ENCODE measurements around the gene TMEM127. TPM values are rescaled to one million over a fixed set of nuclear protein-coding genes. Genes with fewer than 3 reads are reported as not detected.

Gene TMEM127
- total RNA-seq, 1 experiment from 2014 or later = 25.3 TPM

- ChIA-PET RAD21 (ENCODE audit: low non-redundant PET in 1 of 2, low total read pairs in 2 of 2, uncharacterized antibody in 2 of 2, unreplicated experiment in 2 of 2) (no interaction called here), POLR2A (interaction anchor here (1.4 kb wide), 1 partner anchor 13 kb away, joined by 6 read pairs; no protein-coding TSS in a partner anchor), CTCF (no interaction called here)
- Histone ChIP-seq H3K9me3 (ENCODE audit: control insufficient read depth in 1 of 2, insufficient read depth in 1 of 2, low read depth in 1 of 2, low read length in 2 of 2) (no peaks in the 10 kb centered on the region), H3K9me2 (ENCODE audit: insufficient read depth) (no peaks in the 10 kb centered on the region), H3K36me3 (ENCODE audit: control insufficient read depth in 1 of 2, insufficient read depth in 2 of 2, low read length in 2 of 2) (peaks cover 7 to 10% of the 10 kb centered on the region in 2 experiments; a peak in 3 of 4 replicates), H3K79me2 (ENCODE audit: insufficient read depth, low read length) (peaks cover 26% of the 10 kb centered on the region), H3K27me3 (ENCODE audit: insufficient read depth, low read length) (no peaks in the 10 kb centered on the region), H3K27ac (ENCODE audit: low read depth, low read length) (no peak overlapping the region), H3K4me1 (ENCODE audit: control insufficient read depth in 1 of 2, insufficient read depth in 2 of 2, low read length in 2 of 2) (peaks cover 10 to 19% of the 10 kb centered on the region in 2 experiments), H3K4me3 (replicated peaks in 1 of 2; ENCODE audit: low read depth in 1 of 2, low read length in 2 of 2) (no peak overlapping the region), H3K9ac (ENCODE audit: low read length) (no peak overlapping the region), H2AFZ (ENCODE audit: low read depth, low read length, poor library complexity, severe bottlenecking) (no peak overlapping the region), H4K20me1 (ENCODE audit: insufficient read depth) (no peaks in the 10 kb centered on the region), H3K4me2 (ENCODE audit: low read length) (no peak overlapping the region)
- BruUV-seq (replicated peaks) = no TSS peak
- DNase-seq (ENCODE audit: low read depth, low spot score) (no peak), ATAC-seq (no peak)
- intact Hi-C loops (cut with micrococcal nuclease) = no loop called here
- TF ChIP-seq ZFX (IDR thresholded peaks at IDR 0.05) (no peak), SRF (IDR thresholded peaks at IDR 0.05; ENCODE audit: low read depth) (no peak), ATF3 (IDR thresholded peaks at IDR 0.05) (no peak), MAX (IDR thresholded peaks at IDR 0.05) (no peak)
Measured at GRCh38 chr2:96308248-96308647, 42.5 kb upstream of the TMEM127 start.

DNA sequence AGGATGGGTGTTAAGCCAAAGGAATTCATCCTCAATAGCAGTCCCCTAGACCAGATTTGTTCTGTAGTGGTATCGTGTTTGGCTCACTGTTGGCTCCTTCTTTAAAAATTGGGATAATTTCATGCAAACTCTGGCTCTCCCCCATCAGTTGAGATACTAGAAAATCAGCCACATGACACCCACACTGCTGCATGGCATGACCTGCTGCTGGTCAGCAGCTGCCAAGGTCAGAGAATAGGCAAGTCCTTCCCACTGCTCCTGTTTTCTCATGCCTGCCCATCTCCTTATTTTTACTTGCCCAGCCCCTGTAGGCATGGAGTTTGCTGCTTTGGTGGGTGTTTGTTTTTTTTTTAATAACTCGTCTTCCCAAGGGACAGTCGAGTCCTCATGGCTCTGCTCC is 40.6 kb upstream of the TMEM127 start:
- peak overlapping the region; percentile 77 to 97 for H3K4me3 ChIP-seq (replicated peaks in 1 of 2; ENCODE audit: low read depth in 1 of 2, low read length in 2 of 2)
- peak overlapping the region; percentile 93 for H3K4me2 ChIP-seq (ENCODE audit: low read length)
- TF ChIP-seq FOSL1 (IDR thresholded peaks at IDR 0.05; ENCODE audit: low read depth) (no peak), JUND (IDR thresholded peaks at IDR 0.05) (no peak), SIN3A (IDR thresholded peaks at IDR 0.05; ENCODE audit: low read depth) (no peak), ZFX (IDR thresholded peaks at IDR 0.05) (no peak), ZNF274 (IDR thresholded peaks at IDR 0.05; ENCODE audit: low read depth, low read length) (no peak)
- no peak for DNase-seq (ENCODE audit: low read depth, low spot score)
- peak overlapping the region; percentile 83 for H3K9ac ChIP-seq (ENCODE audit: low read length)
- ATAC-seq = no peak
- no peaks in the 10 kb centered on the region for H3K9me3 ChIP-seq (ENCODE audit: control insufficient read depth in 1 of 2, insufficient read depth in 1 of 2, low read depth in 1 of 2, low read length in 2 of 2)
- H3K79me2 ChIP-seq (ENCODE audit: insufficient read depth, low read length) = peaks cover 45% of the 10 kb centered on the region
- RAD21 ChIA-PET (ENCODE audit: low non-redundant PET in 1 of 2, low total read pairs in 2 of 2, uncharacterized antibody in 2 of 2, unreplicated experiment in 2 of 2) = no interaction called here
- no peaks in the 10 kb centered on the region for H4K20me1 ChIP-seq (ENCODE audit: insufficient read depth)
- no TSS peak for BruUV-seq (replicated peaks)
- peaks cover 10 to 19% of the 10 kb centered on the region in 2 experiments for H3K4me1 ChIP-seq (ENCODE audit: control insufficient read depth in 1 of 2, insufficient read depth in 2 of 2, low read length in 2 of 2)
- peak overlapping the region; percentile 75 for H3K27ac ChIP-seq (ENCODE audit: low read depth, low read length)
- H3K27me3 ChIP-seq (ENCODE audit: insufficient read depth, low read length) = no peaks in the 10 kb centered on the region
- H3K36me3 ChIP-seq (ENCODE audit: control insufficient read depth in 1 of 2, insufficient read depth in 2 of 2, low read length in 2 of 2) = peaks cover 25 to 29% of the 10 kb centered on the region in 2 experiments; a peak in 3 of 4 replicates
- CTCF ChIA-PET = interaction anchor here (0.9 to 1.6 kb wide), 2 partner anchors 15 to 203 kb away, joined by 4 read pairs; no protein-coding TSS in a partner anchor
- H3K9me2 ChIP-seq (ENCODE audit: insufficient read depth) = no peaks in the 10 kb centered on the region
- H2AFZ ChIP-seq (ENCODE audit: low read depth, low read length, poor library complexity, severe bottlenecking) = no peak overlapping the region
- POLR2A ChIA-PET = no interaction called here
- intact Hi-C loops (cut with micrococcal nuclease) = no loop called here

Data from HCT116 (cell line).